Measurements from ENCODE around the gene CD48.

CD48 gene

DNA sequence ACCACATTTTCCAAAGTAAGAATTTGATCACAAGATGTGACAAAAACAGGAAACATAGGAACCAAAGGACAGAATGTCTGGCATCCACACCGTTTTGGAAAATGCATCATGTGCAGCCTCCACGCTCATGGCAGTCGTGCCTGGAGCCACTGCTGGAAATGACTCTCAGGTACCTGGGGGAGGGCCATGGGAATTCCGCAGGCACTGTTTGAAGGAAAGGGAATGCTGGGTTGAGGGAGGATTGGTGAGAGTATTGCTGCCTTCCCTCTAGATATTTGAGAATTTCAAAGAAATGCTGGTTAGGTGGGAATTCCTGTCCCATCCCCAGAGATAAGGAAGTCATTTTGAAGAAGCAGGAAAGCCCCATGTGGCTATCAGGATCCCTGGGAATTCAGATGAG, 75.5 kb downstream of the CD48 start:
- no peaks in the 10 kb centered on the region for H3K27me3 ChIP-seq (ENCODE audit: insufficient read depth, low read length, poor library complexity)
- H4K5ac ChIP-seq (ENCODE audit: low read length): peak overlapping the region; percentile 89
- peak overlapping the region; percentile 93 for H3K27ac ChIP-seq (ENCODE audit: low read depth, low read length)

DNA sequence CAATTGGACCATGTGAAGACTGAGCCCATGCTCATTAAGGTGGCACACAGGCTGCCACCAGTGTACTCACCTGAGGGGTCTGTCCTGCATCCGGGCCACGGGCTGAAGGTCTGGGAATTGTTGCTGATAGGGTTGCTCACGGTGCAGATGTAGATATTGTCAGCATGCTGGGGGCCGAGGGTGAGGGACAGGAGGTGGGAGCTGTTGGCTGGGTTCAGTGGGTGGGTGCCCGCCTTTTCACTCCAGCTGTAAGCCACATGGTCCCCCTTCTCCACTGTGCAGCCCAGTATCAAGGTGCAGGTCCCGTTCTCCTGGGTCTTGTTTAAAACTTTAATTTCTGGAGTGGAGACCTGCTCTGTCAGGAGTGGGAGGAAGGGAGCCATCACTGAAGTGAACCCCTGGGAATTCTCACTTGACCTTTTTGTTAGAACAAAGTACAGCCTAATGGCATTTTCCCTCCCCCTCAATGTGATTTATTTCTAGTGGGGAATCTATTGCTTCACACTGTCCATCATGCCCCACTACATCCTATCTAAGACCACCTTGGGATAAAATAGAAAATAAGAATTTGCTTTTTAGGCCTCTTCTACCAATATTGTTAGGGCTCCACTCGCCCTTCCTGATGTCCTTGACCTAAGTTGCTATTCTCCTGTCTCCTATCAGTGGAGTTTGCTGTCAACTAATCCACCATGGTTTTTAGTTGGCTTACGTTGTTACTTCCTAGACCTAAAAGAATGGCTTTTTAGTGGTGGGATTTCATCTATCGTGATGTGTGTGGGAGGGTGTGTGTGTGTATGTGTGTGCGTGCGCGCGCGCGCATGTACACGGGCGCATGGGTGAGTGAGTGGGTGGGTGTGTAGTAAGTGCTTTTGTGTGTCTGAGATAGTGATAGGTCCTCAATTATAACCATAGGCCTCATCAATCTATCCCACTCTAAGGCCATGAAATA, 76.8 kb downstream of the CD48 start:
- H2BK5ac ChIP-seq (ENCODE audit: low read length): peak overlapping the region; percentile 92
- peak overlapping the region; percentile 57 for H4K8ac ChIP-seq (ENCODE audit: low read depth, low read length)
- no peaks in the 10 kb centered on the region for H3K27me3 ChIP-seq (ENCODE audit: insufficient read depth, low read length, poor library complexity)
- peaks cover 35% of the 10 kb centered on the region for H3K4me1 ChIP-seq (ENCODE audit: control insufficient read depth, low read depth, low read length)
- H2BK15ac ChIP-seq (replicated peaks; ENCODE audit: low read depth): no peak overlapping the region
- no peak for DNase-seq
- H4K5ac ChIP-seq (ENCODE audit: low read length): peak overlapping the region; percentile 36
- H3K18ac ChIP-seq (ENCODE audit: low read length): peak overlapping the region; percentile 44
- H3K4me3 ChIP-seq (ENCODE audit: low read length): no peak overlapping the region
- H3K4me2 ChIP-seq (ENCODE audit: low read length): no peak overlapping the region
- no peak overlapping the region for H3K9ac ChIP-seq (ENCODE audit: low read length)
- H3K36me3 ChIP-seq (ENCODE audit: control insufficient read depth, insufficient read depth, low read length): no peaks in the 10 kb centered on the region
- 100% methylated on average over 6 of the region's 17 CpGs for WGBS (ENCODE audit: extremely low coverage, insufficient coverage, low lambda C conversion rate)
- peak overlapping the region; percentile 59 for H3K23ac ChIP-seq (ENCODE audit: low read length)
- peak overlapping the region; percentile 85 for H3K4ac ChIP-seq (ENCODE audit: low read depth, low read length)
- H2BK120ac ChIP-seq (ENCODE audit: low read depth, low read length): peak overlapping the region; percentile 33
- no peak overlapping the region for H3K27ac ChIP-seq (ENCODE audit: low read depth, low read length)
- H3K79me2 ChIP-seq (ENCODE audit: control insufficient read depth, insufficient read depth, low read length): no peaks in the 10 kb centered on the region
- peak overlapping the region; percentile 82 for H3K56ac ChIP-seq (ENCODE audit: low read length)
- peak overlapping the region; percentile 100 for H2AK5ac ChIP-seq (ENCODE audit: low read length)
- H3K79me1 ChIP-seq (ENCODE audit: low read length): no peaks in the 10 kb centered on the region

More for the DNA sequence above, 75.5 kb downstream of the CD48 start:
- peak overlapping the region; percentile 52 for H3K9ac ChIP-seq (ENCODE audit: low read length)
- DNase-seq: peak; percentile 98
- peaks cover 27% of the 10 kb centered on the region for H3K4me1 ChIP-seq (ENCODE audit: control insufficient read depth, low read depth, low read length)
- H3K4ac ChIP-seq (ENCODE audit: low read depth, low read length): peak overlapping the region; percentile 96
- H3K18ac ChIP-seq (ENCODE audit: low read length): peak overlapping the region; percentile 97
- no peak overlapping the region for H4K8ac ChIP-seq (ENCODE audit: low read depth, low read length)
- no peaks in the 10 kb centered on the region for H3K79me2 ChIP-seq (ENCODE audit: control insufficient read depth, insufficient read depth, low read length)
- H2BK120ac ChIP-seq (ENCODE audit: low read depth, low read length): peak overlapping the region; percentile 39
- no peaks in the 10 kb centered on the region for H3K79me1 ChIP-seq (ENCODE audit: low read length)
- H3K36me3 ChIP-seq (ENCODE audit: control insufficient read depth, insufficient read depth, low read length): no peaks in the 10 kb centered on the region
- no peak overlapping the region for H3K4me2 ChIP-seq (ENCODE audit: low read length)
- peak overlapping the region; percentile 88 for H2BK5ac ChIP-seq (ENCODE audit: low read length)
- H2AK5ac ChIP-seq (ENCODE audit: low read length): peak overlapping the region; percentile 81
- H3K23ac ChIP-seq (ENCODE audit: low read length): no peak overlapping the region
- no peak overlapping the region for H2BK15ac ChIP-seq (replicated peaks; ENCODE audit: low read depth)
- H3K56ac ChIP-seq (ENCODE audit: low read length): peak overlapping the region; percentile 81
- no peak overlapping the region for H3K4me3 ChIP-seq (ENCODE audit: low read length)
- WGBS (ENCODE audit: extremely low coverage, insufficient coverage, low lambda C conversion rate): no CpG with 5 or more reads among the region's 4 CpGs

DNA sequence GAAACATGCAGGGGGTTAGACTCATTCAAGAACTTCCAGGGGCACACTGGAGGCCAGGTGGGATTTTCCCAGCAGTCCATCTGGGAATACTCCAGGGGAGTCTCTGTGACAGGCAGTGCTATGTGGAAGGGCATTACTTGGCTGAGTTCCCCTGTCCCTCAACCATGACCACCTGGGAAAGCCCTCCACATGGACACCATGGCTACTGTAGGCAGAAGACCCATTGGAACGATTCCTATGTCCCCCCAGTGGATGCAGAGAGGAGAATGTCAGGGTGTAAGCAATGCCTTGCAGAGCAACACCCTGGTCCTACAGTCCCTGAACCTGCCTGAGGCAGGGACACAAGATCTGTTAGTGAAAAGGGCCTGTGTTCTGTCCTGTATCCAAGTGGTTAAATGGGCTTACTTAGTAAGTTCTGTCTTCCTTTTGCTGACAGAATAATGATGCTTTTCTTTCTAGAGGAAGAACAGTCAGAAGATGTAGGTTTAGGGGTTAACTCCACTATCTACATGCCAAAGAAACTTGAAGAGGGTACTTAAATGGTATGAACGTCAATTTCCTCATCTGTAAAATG, 78.2 kb downstream of the CD48 start:
- Histone ChIP-seq H3K27me3 (ENCODE audit: insufficient read depth, low read length, poor library complexity) (no peaks in the 10 kb centered on the region), H2BK5ac (ENCODE audit: low read length) (peak overlapping the region; percentile 67), H3K79me1 (ENCODE audit: low read length) (no peaks in the 10 kb centered on the region), H4K5ac (ENCODE audit: low read length) (no peak overlapping the region), H3K9ac (ENCODE audit: low read length) (no peak overlapping the region), H2AK5ac (ENCODE audit: low read length) (peak overlapping the region; percentile 0), H3K4ac (ENCODE audit: low read depth, low read length) (peak overlapping the region; percentile 77), H3K4me1 (ENCODE audit: control insufficient read depth, low read depth, low read length) (peaks cover 34% of the 10 kb centered on the region), H3K4me2 (ENCODE audit: low read length) (no peak overlapping the region), H2BK15ac (replicated peaks; ENCODE audit: low read depth) (no peak overlapping the region), H3K27ac (ENCODE audit: low read depth, low read length) (no peak overlapping the region), H3K56ac (ENCODE audit: low read length) (peak overlapping the region; percentile 8), H3K18ac (ENCODE audit: low read length) (peak overlapping the region; percentile 9), H3K36me3 (ENCODE audit: control insufficient read depth, insufficient read depth, low read length) (no peaks in the 10 kb centered on the region), H3K79me2 (ENCODE audit: control insufficient read depth, insufficient read depth, low read length) (no peaks in the 10 kb centered on the region), H4K8ac (ENCODE audit: low read depth, low read length) (no peak overlapping the region), H3K23ac (ENCODE audit: low read length) (no peak overlapping the region), H2BK120ac (ENCODE audit: low read depth, low read length) (peak overlapping the region; percentile 17), H3K4me3 (ENCODE audit: low read length) (no peak overlapping the region)
- no CpG with 5 or more reads among the region's 2 CpGs for WGBS (ENCODE audit: extremely low coverage, insufficient coverage, low lambda C conversion rate)
- no peak for DNase-seq

DNA sequence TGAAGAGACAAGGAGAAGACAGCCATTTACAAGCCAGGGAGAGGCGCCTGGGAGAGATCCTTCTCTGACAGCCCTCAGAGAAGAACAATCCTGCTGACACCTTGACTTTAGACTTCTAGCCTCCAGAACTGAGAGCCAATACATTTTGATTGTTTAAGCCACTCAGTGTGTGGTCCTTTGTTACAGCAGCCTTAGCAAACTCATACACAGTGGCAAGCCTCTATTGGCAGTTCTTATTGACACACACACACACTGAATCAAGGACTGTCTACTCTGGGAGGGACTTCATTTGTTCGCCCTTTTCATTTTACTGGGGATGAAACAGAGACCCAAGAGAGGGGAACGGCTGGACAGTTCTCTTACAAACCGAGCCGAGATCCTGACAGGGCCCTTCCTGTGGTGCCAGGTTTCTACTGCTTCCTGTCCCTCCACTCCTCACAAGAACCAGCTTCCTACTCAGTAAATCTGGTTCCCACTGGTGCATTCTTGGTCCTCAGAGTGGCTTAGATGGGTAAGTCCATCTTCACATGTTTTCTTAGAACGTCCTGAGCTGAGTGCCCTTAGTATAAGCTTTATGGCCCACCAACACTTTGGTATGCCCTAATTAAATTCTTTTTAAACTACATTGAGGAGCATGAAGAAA, 79.5 kb downstream of the CD48 start:
- Histone ChIP-seq H3K36me3 (ENCODE audit: control insufficient read depth, insufficient read depth, low read length) (no peaks in the 10 kb centered on the region), H3K23ac (ENCODE audit: low read length) (no peak overlapping the region), H3K18ac (ENCODE audit: low read length) (peak overlapping the region; percentile 78), H4K5ac (ENCODE audit: low read length) (peak overlapping the region; percentile 72), H2BK5ac (ENCODE audit: low read length) (peak overlapping the region; percentile 94), H3K27ac (ENCODE audit: low read depth, low read length) (peak overlapping the region; percentile 90), H2BK15ac (replicated peaks; ENCODE audit: low read depth) (peak overlapping the region; percentile 67), H2AK5ac (ENCODE audit: low read length) (peak overlapping the region; percentile 96), H3K4me1 (ENCODE audit: control insufficient read depth, low read depth, low read length) (peaks cover 27% of the 10 kb centered on the region), H3K4me2 (ENCODE audit: low read length) (no peak overlapping the region), H4K8ac (ENCODE audit: low read depth, low read length) (peak overlapping the region; percentile 67), H2BK120ac (ENCODE audit: low read depth, low read length) (peak overlapping the region; percentile 99), H3K56ac (ENCODE audit: low read length) (peak overlapping the region; percentile 71), H3K79me1 (ENCODE audit: low read length) (no peaks in the 10 kb centered on the region), H3K4ac (ENCODE audit: low read depth, low read length) (peak overlapping the region; percentile 95), H3K27me3 (ENCODE audit: insufficient read depth, low read length, poor library complexity) (no peaks in the 10 kb centered on the region), H3K79me2 (ENCODE audit: control insufficient read depth, insufficient read depth, low read length) (no peaks in the 10 kb centered on the region), H3K9ac (ENCODE audit: low read length) (no peak overlapping the region), H3K4me3 (ENCODE audit: low read length) (no peak overlapping the region)
- WGBS (ENCODE audit: extremely low coverage, insufficient coverage, low lambda C conversion rate): no CpG with 5 or more reads among the region's 6 CpGs
- no peak for DNase-seq

DNA sequence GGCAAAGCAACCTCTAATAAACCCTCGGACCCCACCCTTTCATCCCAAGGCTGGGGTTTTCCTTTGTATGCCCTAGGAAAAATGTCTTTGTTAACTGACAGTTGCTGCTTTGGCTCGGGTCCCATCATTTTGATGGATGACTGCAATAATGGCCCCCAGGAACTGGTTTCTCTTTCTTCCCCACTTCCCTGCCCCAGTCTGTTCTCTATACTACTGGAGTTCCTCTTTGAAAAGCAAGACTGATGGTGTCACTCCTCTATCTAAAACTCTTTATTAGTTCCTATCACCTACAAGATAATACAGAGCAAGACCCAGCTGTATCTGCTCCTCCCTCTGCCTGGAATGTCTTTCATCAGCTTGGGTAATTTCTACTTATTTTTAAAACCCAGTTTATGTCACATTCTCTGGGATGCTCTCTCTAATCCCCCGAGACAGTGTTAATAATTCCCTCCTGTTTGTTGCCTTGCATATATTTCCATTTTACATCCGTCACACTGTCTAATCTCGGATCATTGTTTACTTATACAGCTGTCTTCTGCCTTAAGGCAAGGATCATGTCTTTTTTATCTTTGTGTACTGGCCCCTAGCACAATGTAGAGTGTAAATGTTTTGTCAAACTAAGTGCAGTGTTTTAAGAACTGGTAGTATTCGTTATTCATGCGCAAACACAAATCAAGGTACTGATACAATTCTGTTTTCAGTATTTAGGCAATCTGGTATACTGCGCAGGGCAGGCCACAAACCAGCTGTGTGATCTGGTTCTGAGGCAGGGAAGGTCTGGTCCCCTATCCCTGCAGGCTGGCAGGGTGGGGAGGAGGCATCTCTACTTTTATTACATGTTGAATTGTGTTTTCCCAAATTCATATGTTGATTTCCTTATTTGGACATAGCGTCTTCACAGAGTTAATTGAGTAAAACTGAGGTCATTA, 80.8 kb downstream of the CD48 start:
- Histone ChIP-seq H2BK120ac (ENCODE audit: low read depth, low read length) (peak overlapping the region; percentile 99), H3K9ac (ENCODE audit: low read length) (peak overlapping the region; percentile 49), H3K27me3 (ENCODE audit: insufficient read depth, low read length, poor library complexity) (no peaks in the 10 kb centered on the region), H3K4ac (ENCODE audit: low read depth, low read length) (peak overlapping the region; percentile 92), H3K23ac (ENCODE audit: low read length) (no peak overlapping the region), H3K36me3 (ENCODE audit: control insufficient read depth, insufficient read depth, low read length) (no peaks in the 10 kb centered on the region), H4K5ac (ENCODE audit: low read length) (peak overlapping the region; percentile 95), H3K4me3 (ENCODE audit: low read length) (no peak overlapping the region), H3K4me2 (ENCODE audit: low read length) (no peak overlapping the region), H3K56ac (ENCODE audit: low read length) (peak overlapping the region; percentile 88), H3K27ac (ENCODE audit: low read depth, low read length) (peak overlapping the region; percentile 90), H3K4me1 (ENCODE audit: control insufficient read depth, low read depth, low read length) (peaks cover 17% of the 10 kb centered on the region), H3K79me2 (ENCODE audit: control insufficient read depth, insufficient read depth, low read length) (no peaks in the 10 kb centered on the region), H3K79me1 (ENCODE audit: low read length) (no peaks in the 10 kb centered on the region), H4K8ac (ENCODE audit: low read depth, low read length) (no peak overlapping the region), H2BK15ac (replicated peaks; ENCODE audit: low read depth) (peak overlapping the region; percentile 10), H3K18ac (ENCODE audit: low read length) (peak overlapping the region; percentile 98), H2AK5ac (ENCODE audit: low read length) (peak overlapping the region; percentile 95), H2BK5ac (ENCODE audit: low read length) (peak overlapping the region; percentile 98)
- DNase-seq: peak; percentile 83
- WGBS (ENCODE audit: extremely low coverage, insufficient coverage, low lambda C conversion rate): no CpG with 5 or more reads among the region's 9 CpGs
